Muscle of back (tissue), 11 donors: ENCODE results near the gene DYRK3. TPM values are rescaled to one million over a fixed set of nuclear protein-coding genes. Genes with fewer than 3 reads are reported as not detected.
"Not testable (repeated sequence)": the region's sequence is repeated elsewhere in the genome, so short reads cannot be mapped to it uniquely, and the experiment has no call there.

ENCODE experiments used
- DNase-seq, 3 donors: peaks; one replicate each; pipeline versions ENCODE4 v3.0.0 to v3.0.0-alpha.2; 2013
- polyA plus RNA-seq, 10 donors: library from polyadenylated mRNA; unstranded; fragments of 120-200 nt; gene quantifications; one replicate each; pipeline ENCODE4 v1.2.1, GENCODE V29; 2013; ENCODE audit not compliant: insufficient read length in 10 of 10

DYRK3 gene
- polyA plus RNA-seq, 10 donors = 2.8 to 6.2 (median 4.3) TPM

- not testable (repeated sequence) for DNase-seq
Measured at GRCh38 chr1:206626396-206626795, 8.9 kb upstream of the DYRK3 start.

DNA sequence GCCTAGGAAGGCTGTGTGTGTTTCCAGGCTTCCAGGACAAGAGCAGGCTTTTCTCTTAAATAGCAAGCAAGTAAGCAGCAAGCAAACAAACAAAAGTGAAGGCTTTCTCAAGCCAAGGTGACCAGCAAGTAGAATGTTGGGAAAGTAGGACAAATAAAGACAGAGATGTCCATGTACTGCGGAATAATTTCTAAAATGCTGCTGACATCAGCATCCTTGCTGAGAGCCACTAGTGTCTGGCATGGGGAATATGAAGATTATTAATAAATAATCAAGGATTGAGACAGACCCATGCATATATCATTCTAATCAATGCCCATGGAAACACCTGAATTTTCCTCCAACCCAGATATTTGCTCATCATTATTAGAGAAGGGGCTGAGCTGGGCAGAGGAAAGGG lies 6.4 kb upstream of the DYRK3 start:
- DNase-seq = no peak

- peak; percentile 80 to 89 (median 81) for DNase-seq
Measured at GRCh38 chr1:206631085-206631509, 4.2 kb upstream of the DYRK3 start.

DNA sequence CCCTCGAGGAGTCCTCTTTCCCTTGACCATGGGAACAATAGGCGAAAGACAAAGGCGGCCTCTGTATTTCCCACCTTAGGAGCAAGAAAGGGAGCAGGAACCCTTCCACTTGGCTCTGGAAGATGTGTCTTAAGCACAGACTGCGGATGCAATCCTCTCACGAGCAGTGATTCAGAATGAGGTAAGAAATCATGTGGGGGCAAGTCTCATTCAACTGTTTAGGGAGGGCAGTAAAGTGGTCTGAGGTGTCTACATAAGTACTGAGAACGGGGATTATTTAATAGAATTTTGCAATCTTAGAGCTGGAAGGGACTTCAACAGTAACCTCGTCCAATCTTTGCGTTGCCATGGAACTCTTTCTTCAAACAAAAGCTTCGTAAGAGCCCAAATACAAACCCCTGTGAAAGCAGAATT lies 1.6 kb upstream of the DYRK3 start:
- peak in 2 of 3 donors; percentile 64 to 81 for DNase-seq

GRCh38 chr1:206634365-206635079 lies 814 bp upstream of the DYRK3 start:
- peak; percentile 89 to 95 (median 93) for DNase-seq

DNA sequence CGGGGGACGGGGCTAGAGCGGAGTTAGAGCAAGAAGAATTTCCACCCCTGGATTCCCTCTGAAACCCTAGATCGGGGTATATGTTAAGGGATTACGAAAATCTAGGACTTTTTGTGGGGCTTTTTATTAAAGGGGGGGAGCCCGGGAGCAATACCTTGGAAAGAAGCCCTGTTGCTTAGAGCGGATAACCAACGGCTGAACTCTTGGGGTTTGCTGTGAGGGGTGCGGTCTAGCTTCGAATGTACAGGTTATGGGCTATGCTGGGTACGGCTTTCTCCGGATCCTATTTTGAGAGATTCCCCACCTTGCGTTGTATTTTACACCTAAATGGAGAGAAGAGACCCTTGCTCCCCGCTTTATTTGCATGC lies 626 bp downstream of the DYRK3 start:
- DNase-seq = no peak

- no peak for DNase-seq
Measured at GRCh38 chr1:206636671-206637070, 1.3 kb downstream of the DYRK3 start.

DNA sequence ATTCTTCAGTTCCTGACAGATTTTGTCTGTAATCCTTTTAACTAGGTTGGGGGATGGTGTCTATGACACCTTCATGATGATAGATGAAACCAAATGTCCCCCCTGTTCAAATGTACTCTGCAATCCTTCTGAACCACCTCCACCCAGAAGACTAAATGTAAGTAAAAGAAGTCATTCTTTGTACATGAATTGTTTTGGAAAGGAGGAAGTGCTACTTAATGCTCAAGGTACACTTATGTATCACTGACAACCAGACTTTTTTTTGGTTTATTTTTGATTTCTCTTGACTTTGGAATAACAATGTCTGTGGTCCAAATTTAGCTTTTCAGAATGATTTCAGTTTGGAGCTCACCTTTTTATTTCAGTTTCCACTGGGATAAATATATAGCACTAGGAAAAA lies 2.3 kb downstream of the DYRK3 start:
- DNase-seq = no peak

DNA sequence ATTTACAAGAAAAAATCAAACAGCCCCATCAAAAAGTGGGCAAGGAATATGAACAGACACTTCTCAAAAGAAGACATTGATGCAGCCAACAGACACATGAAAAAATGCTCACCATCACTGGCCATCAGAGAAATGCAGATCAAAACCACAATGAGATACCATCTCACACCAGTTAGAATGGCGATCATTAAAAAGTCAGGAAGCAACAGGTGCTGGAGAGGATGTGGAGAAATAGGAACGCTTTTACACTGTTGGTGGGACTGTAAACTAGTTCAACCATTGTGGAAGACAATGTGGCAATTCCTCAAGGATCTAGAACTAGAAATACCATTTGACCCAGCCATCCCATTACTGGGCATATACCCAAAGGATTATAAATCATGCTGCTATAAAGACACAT lies 6.7 kb downstream of the DYRK3 start:
- DNase-seq = not testable (repeated sequence)

GRCh38 chr1:206643118-206643698 lies 7.9 kb downstream of the DYRK3 start:
- DNase-seq = no peak

DNA sequence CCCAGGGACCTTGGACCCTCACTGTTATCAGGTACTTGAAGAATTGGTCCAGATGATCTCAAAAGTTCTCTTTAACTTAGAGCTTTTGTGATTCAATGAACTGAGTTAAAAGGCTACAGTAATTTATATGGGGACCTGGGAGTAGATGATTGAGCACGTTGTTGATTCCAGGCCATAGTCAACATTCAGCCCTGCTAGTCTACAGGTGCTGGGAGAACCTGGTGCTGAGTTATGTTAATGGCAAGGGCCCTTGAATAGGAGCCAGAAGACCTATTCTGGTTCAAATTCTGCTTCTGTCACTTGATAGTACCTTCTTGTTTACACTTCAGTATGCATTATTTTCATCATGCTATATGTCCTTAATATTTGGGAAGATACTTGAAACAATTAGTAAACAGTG lies 11.2 kb downstream of the DYRK3 start:
- DNase-seq = no peak

DNA sequence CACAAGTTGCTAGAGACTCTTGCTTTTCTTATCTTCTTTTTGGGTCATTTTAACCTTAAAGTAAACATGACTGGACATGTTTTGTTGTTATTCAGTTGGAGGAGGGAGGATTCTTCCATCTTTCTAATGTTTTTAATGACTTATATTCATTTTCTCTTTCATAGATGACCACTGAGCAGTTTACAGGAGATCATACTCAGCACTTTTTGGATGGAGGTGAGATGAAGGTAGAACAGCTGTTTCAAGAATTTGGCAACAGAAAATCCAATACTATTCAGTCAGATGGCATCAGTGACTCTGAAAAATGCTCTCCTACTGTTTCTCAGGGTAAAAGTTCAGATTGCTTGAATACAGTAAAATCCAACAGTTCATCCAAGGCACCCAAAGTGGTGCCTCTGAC lies 11.9 kb downstream of the DYRK3 start:
- no peak for DNase-seq

DNA sequence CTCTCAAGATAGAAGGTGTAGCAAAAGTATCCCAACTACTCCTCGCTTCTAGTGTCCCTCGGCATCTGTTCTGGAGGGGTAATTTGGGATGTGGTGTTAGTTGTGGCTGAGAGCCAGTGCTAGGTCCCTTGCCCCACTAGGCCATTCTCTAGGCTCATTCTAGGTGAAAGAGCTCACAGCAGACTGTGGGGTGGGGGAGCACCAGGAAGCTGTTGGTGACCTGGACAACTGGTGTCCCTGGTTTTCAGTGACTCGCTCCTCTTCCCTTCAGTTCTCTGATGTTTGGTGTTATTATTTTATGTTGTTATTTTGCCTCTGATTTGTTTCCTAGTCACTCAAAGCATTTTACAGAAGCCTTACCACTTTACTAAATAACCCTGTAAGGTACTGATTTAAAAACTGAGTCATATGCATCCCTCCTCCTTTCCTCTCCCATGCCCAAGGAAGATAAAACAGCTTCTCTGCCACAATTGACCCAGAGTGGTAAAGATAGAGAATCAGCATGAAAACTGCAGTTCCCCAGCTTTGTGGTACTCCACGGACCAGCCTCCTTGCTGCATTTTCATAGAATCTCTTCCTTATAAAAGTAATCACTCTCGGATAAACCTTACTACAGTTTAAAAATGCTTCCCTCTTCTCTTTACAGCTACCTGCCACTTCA lies 14.1 kb downstream of the DYRK3 start:
- no peak for DNase-seq

DNA sequence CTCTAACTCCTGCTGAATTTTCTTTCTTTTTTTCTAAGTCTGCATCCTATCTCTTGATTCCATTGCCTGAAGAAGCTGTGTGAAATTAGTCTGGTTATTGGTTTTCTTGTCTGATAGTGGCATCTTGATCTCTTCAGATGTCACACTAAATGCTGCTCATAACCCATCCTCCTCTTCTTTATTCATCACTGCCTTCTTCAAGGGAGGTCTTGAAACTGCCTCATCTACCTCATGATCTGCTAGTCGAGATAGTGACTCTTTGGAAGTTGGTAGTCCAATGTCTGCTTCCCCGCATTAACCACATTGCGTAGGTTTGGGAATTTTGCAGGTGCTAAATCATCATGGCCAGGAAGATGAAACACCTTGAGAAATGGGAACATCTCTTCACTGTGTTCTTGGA lies 15.7 kb downstream of the DYRK3 start:
- no peak for DNase-seq

DNA sequence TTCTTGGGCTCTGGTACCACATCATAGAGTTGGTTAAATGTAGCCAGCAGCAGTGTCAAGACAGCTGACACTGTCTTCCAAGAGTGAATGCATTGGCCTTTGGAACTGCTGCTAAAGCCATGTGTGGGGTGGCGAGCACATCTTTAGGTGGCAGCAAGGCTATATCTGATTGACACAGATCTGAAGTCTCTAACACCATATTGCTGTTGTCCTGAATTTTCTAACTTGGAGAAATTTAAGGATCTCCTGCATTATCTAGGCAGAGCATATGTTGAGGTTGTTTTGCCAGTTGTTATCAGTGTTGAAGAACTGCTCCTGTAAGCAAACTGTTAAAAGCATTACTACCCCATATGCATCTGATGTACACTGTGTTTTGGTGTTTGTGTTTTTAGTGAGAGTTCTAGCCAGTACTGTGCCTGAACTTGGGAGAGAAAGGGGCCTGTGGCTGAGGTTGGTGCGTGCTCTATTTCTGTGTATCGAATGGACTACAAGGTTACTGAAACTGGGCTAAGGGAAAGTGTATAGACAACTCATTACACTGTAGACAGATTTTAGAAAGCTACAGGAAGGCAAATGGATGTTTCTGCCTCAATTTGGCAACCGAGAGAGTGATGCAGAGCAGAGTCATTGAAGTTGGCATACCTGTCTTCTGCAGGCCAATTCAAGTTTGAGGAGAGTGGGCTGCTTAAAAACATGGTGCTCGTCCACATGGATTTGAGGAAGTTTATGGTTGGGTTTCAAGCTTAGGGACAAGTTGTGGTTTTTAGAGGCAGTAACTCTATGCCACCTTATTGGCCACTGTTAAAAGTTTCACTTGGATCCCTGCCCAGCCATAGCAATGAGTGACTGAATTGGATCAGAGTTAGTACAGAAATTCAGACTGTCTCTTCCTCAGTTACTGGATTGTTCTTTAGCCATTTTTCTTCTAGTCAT lies 16.9 kb downstream of the DYRK3 start:
- DNase-seq = no peak

DNA sequence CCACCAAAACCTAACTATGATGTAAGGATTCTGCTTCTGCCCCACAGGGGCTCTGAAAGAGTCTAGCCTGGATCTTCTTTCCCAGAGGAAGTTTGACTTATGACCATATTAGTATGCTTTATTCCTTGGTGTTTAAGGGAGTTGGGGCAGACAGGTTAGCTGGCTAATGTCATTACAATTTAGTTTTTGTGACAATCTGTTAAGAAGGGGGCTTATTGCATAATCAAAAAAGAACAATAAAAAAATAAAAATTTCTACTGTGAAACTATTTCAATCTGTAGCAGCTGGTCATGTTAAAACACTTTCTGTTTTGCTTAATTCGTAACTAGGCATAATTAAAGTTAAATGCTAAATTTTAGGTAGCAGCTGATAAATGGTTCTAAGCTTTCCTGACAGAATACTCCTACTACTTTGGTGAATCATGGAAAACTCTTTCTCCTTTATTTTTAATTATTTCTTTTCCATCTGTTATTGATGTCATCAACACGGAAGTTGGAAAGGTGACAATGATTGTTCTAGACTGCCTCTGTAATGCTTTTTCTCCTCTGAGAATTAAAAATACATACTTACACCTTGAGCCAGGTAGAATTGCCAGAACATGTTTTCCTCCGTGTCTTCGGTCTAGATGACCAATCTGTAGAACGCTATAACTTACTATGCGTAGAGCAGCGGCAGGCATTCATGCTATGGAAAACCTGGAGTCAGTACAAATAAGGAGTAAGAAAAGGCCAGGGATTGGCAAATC lies 18.6 kb downstream of the DYRK3 start:
- no peak for DNase-seq

DNA sequence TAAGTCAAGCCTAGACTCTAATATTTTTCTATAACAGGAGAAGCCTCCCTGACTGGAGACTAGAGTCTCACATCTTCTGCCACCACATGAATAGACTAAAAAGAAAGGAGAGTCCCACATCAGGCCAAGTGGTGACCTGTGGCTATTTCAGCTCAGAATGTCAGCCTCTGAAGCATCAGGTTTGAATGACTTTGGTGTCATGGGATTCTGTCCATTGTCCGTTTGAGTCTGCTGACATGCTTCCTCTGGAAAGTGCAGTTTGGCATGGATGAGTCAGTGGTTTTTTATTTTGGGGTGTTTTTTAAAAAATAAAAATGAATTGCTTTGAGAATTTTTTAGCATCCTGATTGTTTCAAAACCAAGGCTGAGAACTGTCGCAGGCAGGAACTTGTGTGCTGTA lies 19.5 kb downstream of the DYRK3 start:
- DNase-seq = no peak

- DNase-seq = no peak
Measured at GRCh38 chr1:206655471-206655882, 20.1 kb downstream of the DYRK3 start.

DNA sequence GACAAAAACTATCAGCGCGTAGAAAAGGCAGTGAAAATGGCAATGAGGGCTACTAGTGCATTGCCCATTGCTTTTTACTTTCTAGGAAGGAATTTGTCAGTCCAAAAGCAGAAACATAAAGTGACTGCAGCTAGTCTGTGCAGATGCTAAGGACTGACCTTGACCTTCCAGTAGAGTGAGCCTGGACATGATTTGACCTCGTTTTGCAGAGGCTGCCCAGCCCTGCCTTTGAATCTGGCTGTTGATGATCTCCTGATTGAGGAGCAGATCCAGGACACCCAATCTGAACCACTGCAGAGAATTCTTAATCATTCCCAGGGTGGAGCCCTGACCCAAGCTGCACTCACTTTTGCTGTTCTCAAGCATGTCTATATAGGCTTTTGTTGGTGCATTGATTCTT lies 21.6 kb downstream of the DYRK3 start:
- no peak for DNase-seq

- DNase-seq = peak in 1 of 3 donors; percentile 46
Measured at GRCh38 chr1:206657751-206658150, 22.4 kb downstream of the DYRK3 start.

GRCh38 chr1:206658264-206658980 lies 23.1 kb downstream of the DYRK3 start:
- peak in 2 of 3 donors; percentile 47 to 57 for DNase-seq
